ENCODE results near the gene INS.

INS gene

GRCh38 chr11:2136209-2136951 is 24.6 kb downstream of the INS start:
- in situ Hi-C loops (cut with MboI; ENCODE audit: low pct_unique_long_range_greater_than_20kb, low sequenced_read_pairs, unreplicated experiment), result no loop called here
- no peak for TF ChIP-seq CTCF (IDR thresholded peaks at IDR 0.05; ENCODE audit: extremely low read depth, insufficient read depth, missing control alignments)
- DNase-seq (ENCODE audit: low spot score), result no peak

GRCh38 chr11:2135648-2136201 is 25.3 kb downstream of the INS start:
- no peak for TF ChIP-seq CTCF (IDR thresholded peaks at IDR 0.05; ENCODE audit: extremely low read depth, insufficient read depth, missing control alignments)
- in situ Hi-C loops (cut with MboI; ENCODE audit: low pct_unique_long_range_greater_than_20kb, low sequenced_read_pairs, unreplicated experiment), result no loop called here
- DNase-seq (ENCODE audit: low spot score), result no peak

GRCh38 chr11:2135018-2135569 is 25.9 kb downstream of the INS start:
- TF ChIP-seq CTCF (IDR thresholded peaks at IDR 0.05; ENCODE audit: extremely low read depth, insufficient read depth, missing control alignments), result no peak
- DNase-seq (ENCODE audit: low spot score), result no peak
- in situ Hi-C loops (cut with MboI; ENCODE audit: low pct_unique_long_range_greater_than_20kb, low sequenced_read_pairs, unreplicated experiment), result no loop called here

- no peak for DNase-seq (ENCODE audit: low spot score)
- in situ Hi-C loops (cut with MboI; ENCODE audit: low pct_unique_long_range_greater_than_20kb, low sequenced_read_pairs, unreplicated experiment), result no loop called here
- no peak for TF ChIP-seq CTCF (IDR thresholded peaks at IDR 0.05; ENCODE audit: extremely low read depth, insufficient read depth, missing control alignments)
Measured at GRCh38 chr11:2134022-2135010, 26.7 kb downstream of the INS start.

- no peak for DNase-seq (ENCODE audit: low spot score)
- in situ Hi-C loops (cut with MboI; ENCODE audit: low pct_unique_long_range_greater_than_20kb, low sequenced_read_pairs, unreplicated experiment), result no loop called here
- TF ChIP-seq CTCF (IDR thresholded peaks at IDR 0.05; ENCODE audit: extremely low read depth, insufficient read depth, missing control alignments), result no peak
Measured at GRCh38 chr11:2133241-2134021, 27.6 kb downstream of the INS start.

GRCh38 chr11:2132874-2133240 is 28.2 kb downstream of the INS start:
- no peak for TF ChIP-seq CTCF (IDR thresholded peaks at IDR 0.05; ENCODE audit: extremely low read depth, insufficient read depth, missing control alignments)
- DNase-seq (ENCODE audit: low spot score), result no peak
- in situ Hi-C loops (cut with MboI; ENCODE audit: low pct_unique_long_range_greater_than_20kb, low sequenced_read_pairs, unreplicated experiment), result no loop called here

Measured in GM13977 (cell line).